OCI-M1 (cell line): ENCODE data around the gene HBG2.

Experiments used
- DNase-seq: peaks from one replicate; lab custom pipeline; 2025; lab: John Stamatoyannopoulos, UW

HBG2 gene

GRCh38 chr11:5249807-5250396 is 4.7 kb downstream of the HBG2 start, which contains the start of gene HBG1:
TSS of gene HBG1 (minus strand) at chr11:5249857. CDS start at chr11:5249804, 53 bp downstream.
- DNase-seq, result peak; percentile 72

GRCh38 chr11:5248498-5248897 is 6.1 kb downstream of the HBG2 start:
- peak; percentile 17 for DNase-seq

- DNase-seq, result peak; percentile 81
Observed at GRCh38 chr11:5247472-5248192, 6.9 kb downstream of the HBG2 start.

- peak; percentile 81 for DNase-seq
Observed at GRCh38 chr11:5246772-5247471, 7.7 kb downstream of the HBG2 start.

- DNase-seq, result peak; percentile 61
Observed at GRCh38 chr11:5245155-5245554, 9.4 kb downstream of the HBG2 start.

GRCh38 chr11:5243816-5244180 is 10.8 kb downstream of the HBG2 start:
- DNase-seq, result peak; percentile 51

GRCh38 chr11:5242933-5243815 is 11.4 kb downstream of the HBG2 start:
- DNase-seq, result peak; percentile 57

GRCh38 chr11:5242208-5242607 is 12.4 kb downstream of the HBG2 start:
- peak; percentile 49 for DNase-seq

- no peak for DNase-seq
Observed at GRCh38 chr11:5241458-5241857, 13.1 kb downstream of the HBG2 start.

GRCh38 chr11:5240458-5240857 is 14.1 kb downstream of the HBG2 start:
- DNase-seq, result no peak

GRCh38 chr11:5240056-5240455 is 14.5 kb downstream of the HBG2 start:
- no peak for DNase-seq

- no peak for DNase-seq
Observed at GRCh38 chr11:5239046-5239445, 15.5 kb downstream of the HBG2 start.

- DNase-seq, result peak; percentile 32
Observed at GRCh38 chr11:5238486-5238885, 16.1 kb downstream of the HBG2 start.

- no peak for DNase-seq
Observed at GRCh38 chr11:5237420-5237819, 17.2 kb downstream of the HBG2 start.

- no peak for DNase-seq
Observed at GRCh38 chr11:5235364-5236095, 19.1 kb downstream of the HBG2 start.

GRCh38 chr11:5234381-5234834 is 20.2 kb downstream of the HBG2 start, which contains the start of gene HBD:
TSS of gene HBD (minus strand) at chr11:5234483. CDS start at chr11:5234433, 50 bp downstream.
- DNase-seq, result peak; percentile 94

- no peak for DNase-seq
Observed at GRCh38 chr11:5233307-5233706, 21.3 kb downstream of the HBG2 start.

- DNase-seq, result no peak
Observed at GRCh38 chr11:5232821-5233220, 21.8 kb downstream of the HBG2 start.

GRCh38 chr11:5232176-5232575 is 22.4 kb downstream of the HBG2 start:
- DNase-seq, result peak; percentile 40

- no peak for DNase-seq
Observed at GRCh38 chr11:5231111-5231510, 23.5 kb downstream of the HBG2 start.

GRCh38 chr11:5230266-5230665 is 24.3 kb downstream of the HBG2 start:
- no peak for DNase-seq
